HT-29 (cell line): ENCODE results near the gene IZUMO2. TPM values are rescaled to one million over a fixed set of nuclear protein-coding genes. Genes with fewer than 3 reads are reported as not detected.
"Not testable (repeated sequence)": the region's sequence is repeated elsewhere in the genome, so short reads cannot be mapped to it uniquely, and the experiment has no call there.

ENCODE experiments used
- DNase-seq: peaks from one replicate; pipeline ENCODE4 v3.0.0-alpha.2; 2015; ENCODE audit warnings: low spot score
- total RNA-seq: library from RNA; depleted of rRNA; stranded (reverse); fragments of >200 nt; shearing (Covaris generic); gene quantifications from 2 replicates; pipeline ENCODE4 v1.2.3, GENCODE V29; 2014

Gene IZUMO2
- total RNA-seq, 1 experiment from 2014 or later: not detected

- no peak for DNase-seq
These were observed 21.1 kb upstream of the IZUMO2 start for GRCh38 chr19:50184196-50184595.

- no peak for DNase-seq
These were observed 18.0 kb upstream of the IZUMO2 start for GRCh38 chr19:50181121-50181520.

GRCh38 chr19:50178859-50179537 is 15.9 kb upstream of the IZUMO2 start:
- DNase-seq: no peak

GRCh38 chr19:50178320-50178719 is 15.2 kb upstream of the IZUMO2 start:
- peak; percentile 72 for DNase-seq

GRCh38 chr19:50176775-50177174 is 13.7 kb upstream of the IZUMO2 start:
- no peak for DNase-seq

GRCh38 chr19:50175924-50176323 is 12.8 kb upstream of the IZUMO2 start:
- no peak for DNase-seq

GRCh38 chr19:50174100-50174793 is 11.2 kb upstream of the IZUMO2 start:
- no peak for DNase-seq

GRCh38 chr19:50173127-50173526 is 10.0 kb upstream of the IZUMO2 start:
- peak; percentile 97 for DNase-seq

GRCh38 chr19:50172726-50173125 is 9.6 kb upstream of the IZUMO2 start:
- DNase-seq: no peak

GRCh38 chr19:50171752-50172151 is 8.7 kb upstream of the IZUMO2 start:
- no peak for DNase-seq

- peak; percentile 89 for DNase-seq
These were observed 4.2 kb upstream of the IZUMO2 start for GRCh38 chr19:50167314-50167721.

- DNase-seq: no peak
These were observed 4.0 kb downstream of the IZUMO2 start for GRCh38 chr19:50159078-50159477.

GRCh38 chr19:50158577-50158976 is 4.5 kb downstream of the IZUMO2 start:
- DNase-seq: peak; percentile 28

- DNase-seq: no peak
These were observed 7.5 kb downstream of the IZUMO2 start for GRCh38 chr19:50155520-50156109.

GRCh38 chr19:50154529-50154928 is 8.6 kb downstream of the IZUMO2 start:
- DNase-seq: no peak

- peak; percentile 24 for DNase-seq
These were observed 10.5 kb downstream of the IZUMO2 start for GRCh38 chr19:50152578-50152977.

GRCh38 chr19:50148528-50148927 is 14.6 kb downstream of the IZUMO2 start:
- no peak for DNase-seq

- DNase-seq: peak; percentile 99
These were observed 15.3 kb downstream of the IZUMO2 start for GRCh38 chr19:50147462-50148423.

- not testable (repeated sequence) for DNase-seq
These were observed 21.2 kb downstream of the IZUMO2 start for GRCh38 chr19:50141921-50142320.

- DNase-seq: not testable (repeated sequence)
These were observed 22.8 kb downstream of the IZUMO2 start for GRCh38 chr19:50140118-50140845.
